RWPE2 (cell line): ENCODE data around the gene EIF4E3.

Experiments
- ATAC-seq: fragments of 200-7000 bp; cut with Tn5 transposase; 3 replicates; pipeline ENCODE4 v1.9.1; 2021; ENCODE audit warnings: low read depth
- DNase-seq: peaks from one replicate; pipeline ENCODE4 v3.0.0-alpha.2; 2020; ENCODE audit warnings: low spot score
- H3K27ac ChIP-seq: fragments of 450-650 bp; 2 replicates; pipeline ENCODE4 v1.5.1; 2017; ENCODE audit warnings: mild to moderate bottlenecking; ENCODE audit not compliant: poor library complexity, severe bottlenecking
- H3K27me3 ChIP-seq: fragments of 250-450 bp; sonication (Bioruptor Pico); 2 replicates; pipeline ENCODE4 v1.5.1; 2021; ENCODE audit warnings: mild to moderate bottlenecking, moderate library complexity; ENCODE audit not compliant: insufficient read depth, poor library complexity, severe bottlenecking
- H3K36me3 ChIP-seq: fragments of 250-450 bp; sonication (Bioruptor Pico); 2 replicates; pipeline ENCODE4 v1.5.1; 2020; ENCODE audit warnings: low read depth, mild to moderate bottlenecking, moderate library complexity
- H3K4me1 ChIP-seq: fragments of 250-450 bp; sonication (Bioruptor Pico); 2 replicates; pipeline ENCODE4 v1.5.1; 2021; ENCODE audit warnings: mild to moderate bottlenecking, moderate library complexity; ENCODE audit not compliant: insufficient read depth, poor library complexity, severe bottlenecking
- H3K4me3 ChIP-seq: fragments of 250-450 bp; sonication (Bioruptor Pico); 2 replicates; pipeline ENCODE4 v1.5.1; 2021; ENCODE audit warnings: mild to moderate bottlenecking, moderate library complexity; ENCODE audit not compliant: severe bottlenecking
- H3K9me3 ChIP-seq: fragments of 250-450 bp; sonication (Bioruptor Pico); 2 replicates; pipeline ENCODE4 v1.5.1; 2021; ENCODE audit warnings: mild to moderate bottlenecking, moderate library complexity; ENCODE audit not compliant: severe bottlenecking
- TF ChIP-seq, protein P1 (sequence below): fragments of 450-650 bp; IDR thresholded peaks from one replicate; pipeline ENCODE4 v1.5.1; 2017; ENCODE audit warnings: mild to moderate bottlenecking, moderate library complexity; ENCODE audit not compliant: poor library complexity, severe bottlenecking

Gene EIF4E3

GRCh38 chr3:71641674-71642073 is 83.5 kb downstream of the EIF4E3 start:
- Histone ChIP-seq H3K27me3 (no peaks in the 10 kb centered on the region), H3K9me3 (no peaks in the 10 kb centered on the region), H3K4me3 (no peak overlapping the region), H3K4me1 (no peaks in the 10 kb centered on the region), H3K27ac (no peak overlapping the region), H3K36me3 (no peaks in the 10 kb centered on the region)
- no peak for ATAC-seq
- TF ChIP-seq, protein P1, sequence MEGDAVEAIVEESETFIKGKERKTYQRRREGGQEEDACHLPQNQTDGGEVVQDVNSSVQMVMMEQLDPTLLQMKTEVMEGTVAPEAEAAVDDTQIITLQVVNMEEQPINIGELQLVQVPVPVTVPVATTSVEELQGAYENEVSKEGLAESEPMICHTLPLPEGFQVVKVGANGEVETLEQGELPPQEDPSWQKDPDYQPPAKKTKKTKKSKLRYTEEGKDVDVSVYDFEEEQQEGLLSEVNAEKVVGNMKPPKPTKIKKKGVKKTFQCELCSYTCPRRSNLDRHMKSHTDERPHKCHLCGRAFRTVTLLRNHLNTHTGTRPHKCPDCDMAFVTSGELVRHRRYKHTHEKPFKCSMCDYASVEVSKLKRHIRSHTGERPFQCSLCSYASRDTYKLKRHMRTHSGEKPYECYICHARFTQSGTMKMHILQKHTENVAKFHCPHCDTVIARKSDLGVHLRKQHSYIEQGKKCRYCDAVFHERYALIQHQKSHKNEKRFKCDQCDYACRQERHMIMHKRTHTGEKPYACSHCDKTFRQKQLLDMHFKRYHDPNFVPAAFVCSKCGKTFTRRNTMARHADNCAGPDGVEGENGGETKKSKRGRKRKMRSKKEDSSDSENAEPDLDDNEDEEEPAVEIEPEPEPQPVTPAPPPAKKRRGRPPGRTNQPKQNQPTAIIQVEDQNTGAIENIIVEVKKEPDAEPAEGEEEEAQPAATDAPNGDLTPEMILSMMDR: no peak
- DNase-seq: no peak

GRCh38 chr3:71640331-71640983 is 84.7 kb downstream of the EIF4E3 start:
- Histone ChIP-seq H3K27ac (no peak overlapping the region), H3K4me3 (no peak overlapping the region), H3K36me3 (no peaks in the 10 kb centered on the region), H3K27me3 (no peaks in the 10 kb centered on the region), H3K4me1 (no peaks in the 10 kb centered on the region), H3K9me3 (no peaks in the 10 kb centered on the region)
- DNase-seq (no peak), ATAC-seq (no peak)
- TF ChIP-seq, protein P1: no peak

GRCh38 chr3:71636482-71636881 is 88.7 kb downstream of the EIF4E3 start:
- ATAC-seq: no peak
- no peaks in the 10 kb centered on the region for H3K36me3 ChIP-seq
- no peak for DNase-seq
- H3K27me3 ChIP-seq: no peaks in the 10 kb centered on the region
- no peak overlapping the region for H3K27ac ChIP-seq
- H3K9me3 ChIP-seq: no peaks in the 10 kb centered on the region
- no peaks in the 10 kb centered on the region for H3K4me1 ChIP-seq
- no peak overlapping the region for H3K4me3 ChIP-seq
- TF ChIP-seq, protein P1: no peak

- no peaks in the 10 kb centered on the region for H3K9me3 ChIP-seq
- no peaks in the 10 kb centered on the region for H3K36me3 ChIP-seq
- no peaks in the 10 kb centered on the region for H3K27me3 ChIP-seq
- ATAC-seq (no peak), DNase-seq (no peak)
- H3K27ac ChIP-seq: no peak overlapping the region
- TF ChIP-seq, protein P1: no peak
- no peaks in the 10 kb centered on the region for H3K4me1 ChIP-seq
- no peak overlapping the region for H3K4me3 ChIP-seq
Measured at GRCh38 chr3:71636001-71636400, 89.2 kb downstream of the EIF4E3 start.

DNA sequence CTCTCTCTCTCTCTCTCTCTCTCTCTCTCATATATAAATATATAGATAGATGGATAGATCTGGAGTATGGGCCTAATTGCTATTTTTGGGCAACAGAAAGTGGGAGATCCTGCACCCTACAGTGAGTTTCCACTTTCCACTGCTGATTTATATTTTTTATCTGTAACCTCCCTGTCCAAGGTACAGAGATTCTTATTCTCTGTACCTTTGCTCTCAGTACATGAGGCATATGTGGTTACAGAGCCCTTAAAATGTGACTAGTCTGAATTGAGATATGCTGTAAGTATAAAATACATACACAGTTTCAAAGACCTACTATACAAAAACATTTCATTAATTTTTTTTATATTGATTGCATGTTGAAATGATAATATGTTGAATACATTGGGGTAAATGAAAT is 90.5 kb downstream of the EIF4E3 start:
- TF ChIP-seq, protein P1: no peak
- no peaks in the 10 kb centered on the region for H3K27me3 ChIP-seq
- H3K4me1 ChIP-seq: no peaks in the 10 kb centered on the region
- H3K4me3 ChIP-seq: no peak overlapping the region
- H3K9me3 ChIP-seq: no peaks in the 10 kb centered on the region
- no peaks in the 10 kb centered on the region for H3K36me3 ChIP-seq
- ATAC-seq (no peak), DNase-seq (no peak)
- no peak overlapping the region for H3K27ac ChIP-seq
